M059J (cell line): ENCODE results near the gene NPFFR1. TPM values are rescaled to one million over a fixed set of nuclear protein-coding genes. Genes with fewer than 3 reads are reported as not detected.
"Not testable (repeated sequence)": the region's sequence is repeated elsewhere in the genome, so short reads cannot be mapped to it uniquely, and the experiment has no call there.

Experiments
- DNase-seq: peaks from one replicate; pipeline ENCODE4 v3.0.0-alpha.2; 2012; ENCODE audit warnings: low read depth
- total RNA-seq: library from RNA; depleted of rRNA; stranded (reverse); fragments of >200 nt; shearing (Covaris generic); gene quantifications from 2 replicates; pipeline ENCODE4 v1.2.3, GENCODE V29; 2014; rRNA removed

The NPFFR1 gene
- total RNA-seq, 1 experiment from 2014 or later, result not detected

DNA sequence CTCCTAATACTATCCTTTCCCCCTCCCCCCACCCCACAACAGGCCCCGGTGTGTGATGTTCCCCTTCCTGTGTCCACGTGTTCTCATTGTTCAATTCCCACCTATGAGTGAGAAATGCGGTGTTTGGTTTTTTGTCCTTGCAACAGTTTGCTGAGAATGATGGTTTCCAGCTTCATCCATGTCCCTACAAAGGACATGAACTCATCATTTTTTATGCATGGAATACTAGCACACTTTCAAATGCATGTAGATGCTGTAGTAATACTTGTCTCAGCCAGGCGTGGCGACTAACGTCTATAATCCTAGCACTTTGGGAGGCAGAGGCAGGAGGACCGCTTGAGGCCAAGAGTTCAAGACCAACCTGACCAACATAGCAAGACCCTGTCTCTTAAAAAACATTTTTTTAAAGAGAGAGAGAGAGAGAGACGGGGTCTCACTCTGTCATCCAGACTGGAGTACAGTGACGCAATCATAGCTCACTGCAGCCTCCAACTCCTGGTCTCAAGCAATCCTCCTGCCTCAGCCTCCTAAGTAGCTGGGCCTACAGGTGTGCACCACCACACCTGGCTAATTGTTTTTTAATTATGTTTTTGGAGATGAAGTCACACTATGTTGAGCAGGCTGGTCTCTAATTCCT is 60.9 kb downstream of the NPFFR1 start:
- not testable (repeated sequence) for DNase-seq

- peak; percentile 70 for DNase-seq
Observed at GRCh38 chr10:70222340-70222794, 61.4 kb downstream of the NPFFR1 start.

GRCh38 chr10:70221030-70221429 is 62.8 kb downstream of the NPFFR1 start:
- no peak for DNase-seq

DNA sequence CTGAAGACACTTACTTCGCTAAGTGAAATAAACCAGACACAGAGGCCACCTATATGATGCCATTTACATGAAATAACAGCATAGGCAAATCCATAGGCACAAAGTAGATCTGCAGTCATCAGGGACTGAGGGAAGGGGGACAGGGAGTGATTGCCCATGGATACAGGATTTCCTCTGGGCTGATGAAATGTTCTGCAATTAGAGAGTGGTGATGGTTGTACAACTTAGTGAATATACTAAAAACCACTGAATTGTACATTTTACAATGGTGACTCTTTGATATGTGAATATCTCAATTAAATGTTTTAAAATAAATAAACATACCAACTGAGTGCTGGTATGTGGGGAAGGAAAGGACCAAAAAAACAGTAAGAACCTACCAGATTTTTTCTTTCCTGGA is 70.9 kb downstream of the NPFFR1 start:
- no peak for DNase-seq

GRCh38 chr10:70212277-70212676 is 71.5 kb downstream of the NPFFR1 start:
- DNase-seq, result no peak

GRCh38 chr10:70206762-70207161 is 77.0 kb downstream of the NPFFR1 start:
- DNase-seq, result no peak

DNA sequence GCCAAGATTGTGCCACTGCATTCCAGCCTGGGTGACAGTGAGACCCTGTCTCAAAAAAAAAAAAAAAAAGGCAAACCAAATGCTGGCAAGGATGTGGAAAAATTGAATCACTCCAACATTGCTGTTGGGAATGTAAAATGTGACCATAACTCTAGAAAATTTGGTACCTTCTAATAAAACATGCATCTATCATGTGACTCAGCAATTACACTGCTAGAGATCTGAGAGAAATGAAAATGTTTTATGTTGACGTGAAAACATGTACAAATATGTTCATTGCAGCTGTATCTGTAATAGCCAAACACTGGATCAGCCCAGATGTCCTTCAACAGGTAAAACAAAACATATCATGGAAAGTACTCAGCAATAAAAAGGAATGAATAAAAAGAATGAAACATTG is 82.7 kb downstream of the NPFFR1 start:
- no peak for DNase-seq

GRCh38 chr10:70198696-70199466 is 84.9 kb downstream of the NPFFR1 start:
- no peak for DNase-seq

Other genes with a start within 250 kb of the NPFFR1 start
- gene MACROH2A2, start 231.2 kb downstream of the NPFFR1 start, total RNA-seq, result 2.1 TPM in 2 replicates
- gene AIFM2, start 151.2 kb downstream of the NPFFR1 start, total RNA-seq, result 3.2 and 8.0 TPM in 2 replicates
- 5.5 and 12.2 TPM in 2 replicates for gene TYSND1, start 137.3 kb downstream of the NPFFR1 start, total RNA-seq
- 130 and 183 TPM in 2 replicates for gene SAR1A, start 113.5 kb downstream of the NPFFR1 start, total RNA-seq
- gene PPA1, start 50.6 kb downstream of the NPFFR1 start, total RNA-seq, result 143 and 186 TPM in 2 replicates
- gene LRRC20, start 98.6 kb upstream of the NPFFR1 start, total RNA-seq, result 17.8 and 21.4 TPM in 2 replicates
- gene EIF4EBP2, start 120.1 kb upstream of the NPFFR1 start, total RNA-seq, result 33.9 and 46.0 TPM in 2 replicates
- not detected in 2 replicates for gene NODAL, start 157.7 kb upstream of the NPFFR1 start, total RNA-seq
- 0.20 TPM in 1 of 2 replicates, not detected in the other for gene PALD1, start 194.8 kb upstream of the NPFFR1 start, total RNA-seq